Measurements from ENCODE around the gene LEPR.

DNA sequence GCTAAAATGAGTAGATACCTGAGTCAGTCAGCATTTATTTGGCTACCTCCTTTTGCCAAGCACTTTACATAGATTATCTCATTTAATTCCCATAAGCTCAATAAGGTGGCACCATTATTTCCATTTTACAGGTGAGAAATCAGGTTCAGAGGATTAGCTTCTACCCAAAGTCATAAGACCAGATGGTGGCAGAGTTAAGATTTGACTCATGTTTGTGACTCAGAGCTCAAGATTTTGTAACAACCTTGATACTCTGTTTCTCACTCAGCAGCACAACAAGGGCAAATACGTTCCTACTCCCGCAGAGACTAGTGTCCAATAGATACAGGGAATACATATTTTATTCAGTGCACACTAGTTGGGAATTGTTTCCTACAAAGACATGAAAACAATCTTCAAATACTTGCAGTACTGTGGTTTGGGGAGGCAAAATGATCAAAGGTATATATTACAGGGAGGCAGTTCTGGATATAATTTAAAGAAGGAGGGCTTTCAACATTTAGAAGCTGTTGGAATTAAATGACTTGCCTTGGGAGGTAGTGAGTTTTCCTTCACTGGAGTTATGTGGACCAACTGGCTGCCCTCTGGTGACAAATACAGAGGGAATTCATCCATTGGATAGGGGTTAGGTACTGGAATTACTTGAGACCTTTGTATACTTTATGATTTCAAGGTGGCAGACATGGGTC is 3.6 kb downstream of the LEPR start:
- TF ChIP-seq, protein P1, sequence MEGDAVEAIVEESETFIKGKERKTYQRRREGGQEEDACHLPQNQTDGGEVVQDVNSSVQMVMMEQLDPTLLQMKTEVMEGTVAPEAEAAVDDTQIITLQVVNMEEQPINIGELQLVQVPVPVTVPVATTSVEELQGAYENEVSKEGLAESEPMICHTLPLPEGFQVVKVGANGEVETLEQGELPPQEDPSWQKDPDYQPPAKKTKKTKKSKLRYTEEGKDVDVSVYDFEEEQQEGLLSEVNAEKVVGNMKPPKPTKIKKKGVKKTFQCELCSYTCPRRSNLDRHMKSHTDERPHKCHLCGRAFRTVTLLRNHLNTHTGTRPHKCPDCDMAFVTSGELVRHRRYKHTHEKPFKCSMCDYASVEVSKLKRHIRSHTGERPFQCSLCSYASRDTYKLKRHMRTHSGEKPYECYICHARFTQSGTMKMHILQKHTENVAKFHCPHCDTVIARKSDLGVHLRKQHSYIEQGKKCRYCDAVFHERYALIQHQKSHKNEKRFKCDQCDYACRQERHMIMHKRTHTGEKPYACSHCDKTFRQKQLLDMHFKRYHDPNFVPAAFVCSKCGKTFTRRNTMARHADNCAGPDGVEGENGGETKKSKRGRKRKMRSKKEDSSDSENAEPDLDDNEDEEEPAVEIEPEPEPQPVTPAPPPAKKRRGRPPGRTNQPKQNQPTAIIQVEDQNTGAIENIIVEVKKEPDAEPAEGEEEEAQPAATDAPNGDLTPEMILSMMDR (IDR thresholded peaks at IDR 0.05): no peak
- no peak for TF ChIP-seq POLR2A (IDR thresholded peaks at IDR 0.05)

All from esophagus squamous epithelium (tissue), 4 donors.